Measurements from ENCODE around the gene KIFAP3.

DNA sequence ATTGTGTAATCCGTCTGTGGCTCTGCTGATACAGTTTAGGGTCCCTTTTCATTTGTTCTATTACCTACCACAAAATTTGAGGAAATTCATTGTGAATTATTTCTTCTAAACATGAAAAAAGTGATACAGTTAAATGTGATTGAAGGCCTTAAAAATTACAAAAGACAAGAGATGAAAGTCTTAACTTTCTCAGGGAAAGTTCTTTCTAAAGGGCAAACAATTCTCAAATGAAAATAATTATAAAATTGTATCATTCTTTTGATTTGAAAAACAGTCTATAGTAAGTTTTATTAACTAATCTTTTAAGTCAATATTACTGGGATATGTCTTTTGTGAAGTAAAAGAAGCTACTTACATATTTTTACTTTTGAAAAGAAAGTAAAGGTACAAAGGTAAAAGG is 123.4 kb downstream of the KIFAP3 start:
- TF ChIP-seq, protein P1, sequence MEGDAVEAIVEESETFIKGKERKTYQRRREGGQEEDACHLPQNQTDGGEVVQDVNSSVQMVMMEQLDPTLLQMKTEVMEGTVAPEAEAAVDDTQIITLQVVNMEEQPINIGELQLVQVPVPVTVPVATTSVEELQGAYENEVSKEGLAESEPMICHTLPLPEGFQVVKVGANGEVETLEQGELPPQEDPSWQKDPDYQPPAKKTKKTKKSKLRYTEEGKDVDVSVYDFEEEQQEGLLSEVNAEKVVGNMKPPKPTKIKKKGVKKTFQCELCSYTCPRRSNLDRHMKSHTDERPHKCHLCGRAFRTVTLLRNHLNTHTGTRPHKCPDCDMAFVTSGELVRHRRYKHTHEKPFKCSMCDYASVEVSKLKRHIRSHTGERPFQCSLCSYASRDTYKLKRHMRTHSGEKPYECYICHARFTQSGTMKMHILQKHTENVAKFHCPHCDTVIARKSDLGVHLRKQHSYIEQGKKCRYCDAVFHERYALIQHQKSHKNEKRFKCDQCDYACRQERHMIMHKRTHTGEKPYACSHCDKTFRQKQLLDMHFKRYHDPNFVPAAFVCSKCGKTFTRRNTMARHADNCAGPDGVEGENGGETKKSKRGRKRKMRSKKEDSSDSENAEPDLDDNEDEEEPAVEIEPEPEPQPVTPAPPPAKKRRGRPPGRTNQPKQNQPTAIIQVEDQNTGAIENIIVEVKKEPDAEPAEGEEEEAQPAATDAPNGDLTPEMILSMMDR (IDR thresholded peaks at IDR 0.05; ENCODE audit: insufficient read depth, low read length, poor library complexity, severe bottlenecking), result no peak
- no peak for TF ChIP-seq EZH2phosphoT487 (conservative IDR thresholded peaks at IDR 0.05; ENCODE audit: low read length)

Measured in SU-DHL-6 (cell line).